HG02610 (cell line): ENCODE data around the gene SEMA4G.

Experiments used
- ATAC-seq: cut with Tn5 transposase; IDR thresholded peaks from one replicate; pipeline ENCODE4 v1.9.1; 2021; ENCODE audit warnings: mild to moderate bottlenecking, moderate library complexity; ENCODE audit not compliant: unreplicated experiment

Gene SEMA4G

DNA sequence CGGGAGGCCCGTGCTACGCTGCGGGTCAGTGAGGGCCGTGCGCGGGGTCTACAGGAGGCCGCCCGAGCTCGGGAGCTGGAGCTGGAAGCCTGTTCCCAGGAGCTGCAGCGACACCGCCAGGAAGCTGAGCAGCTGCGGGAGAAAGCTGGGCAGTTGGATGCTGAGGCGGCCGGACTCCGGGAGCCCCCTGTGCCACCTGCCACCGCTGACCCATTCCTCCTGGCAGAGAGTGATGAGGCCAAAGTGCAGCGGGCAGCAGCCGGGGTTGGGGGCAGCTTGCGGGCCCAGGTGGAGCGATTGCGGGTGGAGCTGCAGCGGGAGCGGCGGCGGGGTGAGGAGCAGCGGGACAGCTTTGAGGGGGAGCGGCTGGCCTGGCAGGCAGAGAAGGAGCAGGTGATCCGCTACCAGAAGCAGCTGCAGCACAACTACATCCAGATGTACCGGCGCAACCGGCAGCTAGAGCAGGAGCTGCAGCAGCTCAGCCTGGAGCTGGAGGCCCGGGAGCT is 37.3 kb downstream of the SEMA4G start:
- no peak for ATAC-seq

DNA sequence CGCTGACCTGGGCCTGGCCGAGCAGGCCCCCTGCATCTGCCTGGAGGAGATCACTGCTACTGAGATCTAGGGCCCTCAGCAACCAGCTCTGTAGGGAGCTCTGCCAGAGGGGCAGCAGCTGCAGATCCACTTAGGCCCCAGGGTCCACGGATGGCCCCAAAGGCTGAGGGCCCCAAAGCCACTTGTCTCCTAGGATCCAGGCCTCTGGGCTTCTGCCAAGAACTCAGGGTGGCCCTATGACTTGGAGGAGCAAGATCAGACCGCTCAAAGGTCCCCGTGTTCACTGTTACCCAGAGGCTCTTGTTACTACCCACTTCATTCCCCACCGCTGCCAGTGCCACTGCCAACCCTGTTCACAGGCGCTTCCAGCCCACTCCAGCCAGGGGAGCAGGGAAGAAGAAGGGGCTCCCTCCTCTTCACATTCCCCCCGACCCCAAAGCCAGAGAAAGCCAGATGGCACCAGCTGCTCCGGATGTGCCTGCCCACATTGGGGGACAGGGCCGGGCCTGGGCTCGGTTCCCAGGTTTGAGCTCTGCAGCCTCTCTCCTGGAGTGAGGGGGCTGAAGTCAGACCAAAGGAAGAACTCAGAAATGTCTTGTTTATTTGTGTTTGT is 37.9 kb downstream of the SEMA4G start:
- no peak for ATAC-seq

DNA sequence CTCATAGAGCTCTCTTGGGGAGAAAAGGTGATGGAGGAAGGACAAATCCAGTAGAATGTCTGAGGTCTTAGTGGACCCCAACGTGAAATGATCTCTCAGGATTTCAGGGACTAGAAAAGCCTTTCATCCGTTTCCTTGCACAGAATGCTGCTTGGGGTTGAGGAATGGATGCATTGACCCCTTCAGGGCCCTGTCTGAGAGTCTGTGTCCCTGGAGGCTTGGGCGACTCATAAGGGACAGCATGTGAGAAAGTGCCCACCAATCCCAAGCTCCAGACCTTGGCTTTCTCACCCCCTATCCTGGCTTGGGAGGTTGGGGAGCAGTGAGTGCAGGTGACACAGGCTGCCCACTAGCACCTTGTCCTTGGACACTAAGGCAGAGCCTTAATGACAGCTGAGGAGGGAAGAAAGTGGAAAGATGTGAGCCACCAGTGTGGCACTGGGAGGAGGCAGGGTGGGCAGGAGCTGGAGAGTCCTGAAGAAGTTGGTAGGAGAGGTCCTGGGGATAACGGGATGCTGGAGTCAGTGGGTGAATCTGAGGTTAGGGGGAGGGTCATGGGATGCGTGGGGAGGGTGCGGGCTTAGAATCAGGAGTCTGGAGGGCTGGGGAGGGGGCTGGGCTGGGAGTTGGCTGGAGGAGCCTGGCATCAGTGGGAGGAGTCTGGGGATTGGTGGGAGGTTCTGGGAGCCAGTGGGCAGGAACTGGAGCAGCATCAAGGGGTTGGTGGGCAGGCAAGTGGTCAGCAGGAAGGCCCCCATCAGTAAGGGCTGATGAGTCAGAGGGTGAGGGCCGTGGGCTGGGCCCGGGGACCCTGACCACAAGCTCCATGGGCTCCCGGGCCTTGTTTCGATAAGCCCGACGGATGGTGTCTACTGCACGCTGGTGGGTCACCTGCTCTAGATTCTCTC is 38.9 kb downstream of the SEMA4G start:
- no peak for ATAC-seq

DNA sequence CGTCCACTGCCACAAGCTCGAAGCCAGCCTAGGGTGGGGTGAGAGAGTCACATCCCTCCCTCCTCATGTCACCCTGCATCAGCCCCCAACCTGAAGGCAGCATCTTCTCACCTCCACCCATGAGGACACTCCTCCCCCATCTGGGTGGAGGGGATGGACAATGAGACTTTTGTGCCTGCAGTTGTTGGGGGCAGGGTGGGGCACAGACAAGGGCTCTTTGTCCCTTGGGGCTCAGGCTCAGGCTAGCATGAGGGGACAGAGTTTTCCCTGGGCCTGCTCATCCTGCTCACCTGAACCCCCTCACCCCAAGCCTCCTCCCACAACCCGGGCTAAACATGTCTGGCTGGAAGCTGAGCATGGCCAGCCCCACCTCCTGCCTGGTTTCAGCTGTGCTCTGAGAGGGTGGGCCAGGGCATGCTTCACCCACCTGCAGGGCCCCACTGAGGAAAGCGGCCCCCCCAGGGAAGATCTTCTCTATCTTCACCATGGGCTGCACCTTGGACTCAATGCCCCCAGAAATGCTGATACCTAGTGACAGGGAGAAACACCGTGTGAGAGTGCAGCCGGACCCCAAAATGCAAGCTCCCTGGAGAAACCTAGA is 39.6 kb downstream of the SEMA4G start:
- no peak for ATAC-seq

DNA sequence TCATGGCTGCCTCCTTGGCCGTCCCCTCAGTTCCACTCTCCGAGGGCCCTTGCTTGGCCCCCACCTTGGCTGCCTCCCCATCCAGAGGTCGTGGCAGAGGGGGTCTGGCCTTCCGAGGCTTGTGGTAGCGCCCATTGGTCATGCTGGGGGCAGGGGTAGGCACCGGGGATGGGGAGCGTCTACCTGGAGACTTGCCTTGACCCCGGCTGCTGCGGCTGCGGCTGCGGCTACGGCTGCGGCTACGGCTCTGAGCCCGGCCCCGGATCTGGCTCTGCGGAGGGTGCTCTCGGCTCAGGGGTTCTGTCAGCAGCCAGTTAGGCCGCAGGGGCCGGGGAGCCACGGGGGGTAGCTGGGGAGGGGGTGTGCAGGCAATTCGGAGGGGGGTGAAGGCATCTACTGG is 41.0 kb downstream of the SEMA4G start:
- ATAC-seq: no peak

DNA sequence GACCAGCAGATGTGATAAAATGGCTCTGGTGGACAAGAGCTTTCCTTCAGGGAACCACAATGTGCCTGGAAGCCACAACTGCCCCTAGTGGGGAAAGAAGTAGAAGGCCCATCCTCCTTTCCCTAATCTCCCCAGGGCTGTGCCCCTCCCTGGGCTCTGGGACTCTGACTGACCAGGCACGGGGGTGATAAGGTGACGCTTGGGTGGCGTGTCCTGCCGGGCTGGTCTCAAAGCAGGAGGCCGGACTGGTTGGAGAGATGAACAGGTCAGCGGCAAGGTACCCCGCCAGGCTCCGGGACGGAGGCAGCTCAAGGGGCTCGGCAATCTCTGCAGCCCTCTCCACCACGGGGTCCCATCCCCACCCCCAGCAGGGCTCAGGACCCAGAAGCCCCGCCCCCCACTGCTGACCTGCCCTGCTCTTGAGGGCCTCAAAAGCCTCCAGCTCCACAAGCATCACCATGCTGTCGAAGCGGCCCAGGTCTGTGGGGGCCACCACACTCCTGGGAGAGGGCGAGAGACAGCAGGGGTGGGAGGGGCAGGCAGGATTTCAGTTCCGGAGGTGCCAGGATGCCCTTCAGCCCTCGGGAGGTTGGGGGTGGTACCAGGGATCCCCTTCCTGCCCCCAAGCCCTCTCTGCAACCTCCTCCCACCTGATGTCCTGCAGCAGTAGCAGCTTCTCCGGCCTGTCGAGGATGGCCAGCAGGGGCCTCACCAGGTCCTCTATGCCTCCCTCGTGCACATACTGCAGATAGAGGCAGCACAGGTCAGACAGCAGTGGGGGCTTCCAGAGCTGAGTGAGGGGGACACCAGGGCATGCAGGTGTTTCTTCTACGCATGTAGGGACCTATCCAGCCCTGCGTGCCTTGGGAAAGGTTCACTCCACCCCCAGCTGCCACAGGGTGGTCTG is 42.5 kb downstream of the SEMA4G start:
- no peak for ATAC-seq

DNA sequence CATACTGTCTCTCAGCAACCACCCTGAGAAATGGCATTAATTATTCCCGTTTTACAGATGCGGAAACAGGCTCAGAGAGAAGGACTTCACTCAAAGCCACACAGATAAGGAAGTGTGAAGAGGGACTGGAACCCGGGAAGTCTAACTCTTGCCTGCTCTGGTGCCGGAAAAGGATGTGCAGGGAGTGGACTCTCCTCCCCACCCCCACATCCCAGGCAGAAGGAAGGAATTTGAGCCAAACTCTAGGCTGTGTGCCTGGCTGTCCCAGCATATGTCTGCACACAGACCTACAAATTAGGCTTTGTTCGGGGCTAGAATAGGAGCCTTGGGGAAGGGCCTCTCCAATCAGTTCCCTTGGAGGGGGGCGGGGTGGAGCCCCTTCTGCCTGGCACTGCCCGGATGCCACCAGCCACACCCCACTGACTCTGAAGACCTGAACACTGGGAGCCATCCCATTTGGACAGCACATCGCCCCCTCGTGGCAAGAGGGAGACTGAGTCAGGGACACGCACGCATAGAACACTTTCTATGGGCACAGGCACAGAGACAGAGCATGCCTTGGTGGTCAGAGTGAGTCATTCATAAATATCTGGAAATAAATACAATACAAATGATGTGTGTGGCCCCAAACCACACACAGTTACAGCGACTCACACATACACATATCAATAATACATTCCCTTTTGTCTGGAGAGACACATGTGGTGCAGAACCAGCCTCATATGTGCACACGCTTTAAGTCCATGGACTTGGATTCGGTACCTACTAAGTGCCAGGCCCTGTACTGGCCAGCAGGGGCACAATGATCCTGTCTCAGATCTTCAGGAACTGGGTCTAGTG is 43.4 kb downstream of the SEMA4G start:
- peak; percentile 66 for ATAC-seq

DNA sequence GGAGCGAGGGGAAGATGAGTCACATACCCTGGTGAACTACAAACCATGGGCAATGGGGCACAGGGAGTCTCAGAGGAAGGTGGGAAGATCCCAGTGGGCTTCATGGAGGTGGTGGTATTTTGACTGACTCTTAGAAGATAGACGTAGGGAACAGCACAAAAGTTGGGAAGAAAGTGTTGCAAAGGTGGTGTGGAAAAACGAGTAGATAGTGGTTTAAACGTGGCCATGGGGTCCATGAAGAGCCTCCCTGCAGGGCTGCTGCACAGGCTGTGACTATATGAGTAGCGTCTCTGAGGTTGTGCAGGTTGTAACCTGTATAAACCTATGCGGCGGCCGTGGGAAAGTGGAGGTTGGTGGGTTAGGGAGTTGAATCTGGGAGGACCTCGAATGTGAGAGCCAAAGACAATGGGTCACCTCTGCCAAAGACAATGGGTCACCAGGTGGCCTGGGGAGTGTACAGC is 44.1 kb downstream of the SEMA4G start:
- ATAC-seq: no peak

DNA sequence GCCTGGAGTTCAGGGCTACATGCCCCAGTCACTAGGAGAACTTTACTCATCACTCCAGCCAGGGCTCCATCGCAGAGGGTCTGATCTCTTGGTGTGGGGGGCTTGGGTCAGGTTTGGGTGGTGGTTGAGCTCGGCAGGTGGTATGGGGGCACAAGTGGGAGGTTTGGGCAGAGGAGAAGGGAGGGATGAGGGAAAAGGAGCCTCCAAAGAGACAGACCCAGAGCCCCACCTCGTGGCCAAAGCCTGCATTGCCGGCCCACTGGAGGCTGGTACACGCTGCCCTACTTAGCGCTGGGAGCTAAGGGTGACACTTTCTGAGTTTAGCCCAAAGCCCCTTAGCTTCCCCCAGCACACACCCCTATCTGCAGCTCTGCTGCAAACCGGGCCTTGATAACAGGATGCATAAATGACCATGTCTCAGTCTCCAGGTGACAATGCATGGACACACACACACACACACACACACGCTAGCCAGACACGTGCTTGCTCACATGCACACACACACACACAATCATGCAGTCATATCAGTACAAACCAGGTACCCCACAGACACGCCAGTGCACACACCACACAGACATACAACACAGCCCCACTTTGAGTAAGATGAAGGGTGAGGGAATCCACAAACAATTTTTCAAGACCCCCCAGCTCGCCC is 45.1 kb downstream of the SEMA4G start:
- ATAC-seq: no peak

DNA sequence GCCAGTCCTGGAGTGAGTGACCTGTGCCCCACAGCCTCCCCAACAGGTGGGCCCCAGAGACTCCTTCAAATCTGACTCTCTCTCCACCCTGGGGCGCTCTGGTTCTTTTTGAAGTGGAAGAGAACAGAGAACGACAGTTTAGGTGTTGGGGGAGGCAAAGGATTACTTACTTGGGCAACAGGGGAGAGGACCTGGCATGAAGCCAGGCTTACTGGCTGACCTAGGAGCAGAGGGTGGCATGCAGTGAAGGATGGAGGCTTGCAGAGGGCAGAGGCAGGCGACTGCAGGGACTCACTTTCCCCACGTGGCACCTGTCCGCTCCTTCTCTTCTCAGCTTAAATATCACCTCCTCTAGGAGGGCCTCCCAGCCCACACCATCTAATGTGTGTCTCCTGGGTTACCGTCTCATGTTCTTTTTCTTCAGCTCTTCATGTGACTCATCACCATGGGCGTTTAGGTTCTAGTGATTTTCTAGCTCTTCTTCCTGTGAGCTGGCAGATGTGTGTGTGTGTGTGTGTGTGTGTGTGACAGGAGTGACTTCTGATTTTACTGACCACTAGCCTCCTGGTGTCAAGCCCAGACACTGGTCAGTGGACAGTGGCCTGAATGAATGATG is 45.8 kb downstream of the SEMA4G start:
- no peak for ATAC-seq

DNA sequence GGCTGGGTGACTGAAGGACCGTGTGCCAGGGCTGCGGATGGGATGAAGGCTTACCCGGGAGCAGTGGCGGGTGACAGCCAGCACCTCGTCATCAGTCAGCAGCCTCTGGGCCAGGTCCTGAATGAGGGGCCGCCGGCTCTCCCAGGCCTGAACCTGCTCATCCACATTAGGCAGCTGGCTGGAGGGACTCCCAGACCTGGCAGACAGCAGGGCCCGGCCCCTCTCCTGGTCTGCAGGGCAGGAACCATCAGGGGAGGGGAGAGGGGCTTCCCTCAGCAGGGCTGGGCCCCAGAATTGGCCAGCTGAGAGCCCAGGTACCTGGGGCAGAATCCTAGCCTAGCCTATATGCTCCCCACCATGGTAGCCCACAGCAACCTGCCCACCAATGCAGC is 46.3 kb downstream of the SEMA4G start:
- no peak for ATAC-seq

DNA sequence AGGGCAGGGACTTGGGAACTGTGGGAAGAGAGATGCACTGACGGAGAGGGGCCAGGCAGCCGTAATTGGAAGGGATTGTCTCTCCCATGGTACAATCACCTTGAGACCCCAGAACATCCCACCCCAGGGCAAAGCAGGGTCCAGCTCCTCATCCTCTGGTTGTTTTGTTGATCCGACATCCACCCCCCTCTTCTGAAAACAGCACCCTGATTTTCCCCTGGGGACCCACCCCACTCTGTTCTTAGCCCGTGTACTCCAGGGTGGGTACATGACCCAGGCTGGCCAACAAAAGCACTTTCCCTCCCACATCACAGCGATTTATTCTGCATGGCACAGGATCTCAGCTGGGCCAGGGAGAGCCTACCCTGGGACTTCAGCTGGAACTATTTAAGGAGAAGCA is 47.5 kb downstream of the SEMA4G start:
- no peak for ATAC-seq

DNA sequence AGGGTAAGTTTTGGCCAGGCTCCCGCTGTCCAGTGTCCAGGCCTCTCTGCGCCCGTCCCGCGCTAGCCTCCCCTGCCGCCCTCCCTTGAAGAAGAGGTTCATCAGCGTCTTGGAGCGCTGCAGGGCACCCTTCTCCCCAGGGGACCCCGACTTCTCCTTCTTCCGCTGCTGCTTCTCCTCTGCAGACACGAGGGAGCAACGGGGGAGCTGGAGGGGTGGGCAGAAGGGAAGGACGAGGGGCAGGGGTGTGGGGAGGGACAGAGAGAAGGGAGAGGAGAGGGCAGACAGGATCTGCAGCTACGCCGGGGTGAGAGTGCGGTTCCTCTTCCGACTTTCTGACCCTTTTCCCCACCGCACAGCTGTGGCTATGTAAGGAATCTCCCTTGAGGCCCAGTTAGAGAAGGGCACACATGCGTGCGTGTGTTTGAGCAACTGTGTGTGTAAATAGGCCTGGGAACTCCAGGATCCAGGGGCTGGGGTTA is 48.9 kb downstream of the SEMA4G start:
- no peak for ATAC-seq

DNA sequence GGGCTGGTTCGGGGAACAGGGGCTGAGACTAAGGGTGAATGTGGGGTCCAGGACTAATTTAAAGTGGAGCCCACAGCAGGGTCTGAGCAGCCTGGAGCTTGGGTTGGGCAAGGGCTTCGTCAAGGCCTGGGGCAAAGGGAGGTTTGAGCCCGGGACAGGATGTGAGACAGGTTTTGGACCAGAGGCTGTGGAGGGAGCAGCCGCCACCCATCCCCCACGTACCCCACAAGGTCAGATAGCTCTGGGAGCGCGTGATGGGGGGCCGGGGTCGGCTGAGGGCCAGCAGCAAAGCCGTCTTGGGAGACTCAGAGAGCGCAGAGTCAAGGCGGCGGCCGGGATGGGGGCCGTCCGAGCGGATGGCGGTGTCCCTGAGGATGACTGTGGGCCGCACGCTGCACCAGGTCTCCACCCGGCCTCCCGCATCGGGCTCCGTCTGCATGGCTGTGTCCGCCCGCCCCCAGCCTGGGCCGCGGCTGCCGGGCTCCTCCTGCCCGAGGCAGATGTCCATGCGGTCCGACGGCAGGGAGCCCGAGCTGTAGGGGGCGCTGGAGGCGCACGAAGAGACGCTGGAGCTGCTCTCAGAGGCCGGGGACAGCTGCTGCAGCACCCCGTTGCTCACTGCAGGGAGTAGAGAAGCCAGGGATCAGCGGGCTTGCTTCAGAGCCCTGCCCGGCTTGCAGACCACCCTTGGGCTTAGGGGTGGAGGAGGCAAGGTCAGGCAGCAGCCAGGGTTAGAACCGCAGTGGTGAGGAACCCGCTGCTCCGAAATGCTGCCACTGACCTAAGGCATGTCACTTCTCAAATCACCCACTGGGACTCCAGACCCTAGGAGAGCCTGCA is 49.5 kb downstream of the SEMA4G start:
- ATAC-seq: no peak
